GM20000 (cell line): ENCODE data around the gene NIM1K.
"Not testable (repeated sequence)": the region's sequence is repeated elsewhere in the genome, so short reads cannot be mapped to it uniquely, and the experiment has no call there.

Source experiments
- DNase-seq: peaks from one replicate; pipeline ENCODE4 v3.0.0; 2012; ENCODE audit warnings: low spot score
- TF ChIP-seq, protein P1 (sequence below): IDR thresholded peaks from 2 replicates; pipeline ENCODE4 v1.5.1; 2012; ENCODE audit warnings: mild to moderate bottlenecking, control low read depth; ENCODE audit errors: extremely low read depth, missing control alignments

Gene NIM1K

DNA sequence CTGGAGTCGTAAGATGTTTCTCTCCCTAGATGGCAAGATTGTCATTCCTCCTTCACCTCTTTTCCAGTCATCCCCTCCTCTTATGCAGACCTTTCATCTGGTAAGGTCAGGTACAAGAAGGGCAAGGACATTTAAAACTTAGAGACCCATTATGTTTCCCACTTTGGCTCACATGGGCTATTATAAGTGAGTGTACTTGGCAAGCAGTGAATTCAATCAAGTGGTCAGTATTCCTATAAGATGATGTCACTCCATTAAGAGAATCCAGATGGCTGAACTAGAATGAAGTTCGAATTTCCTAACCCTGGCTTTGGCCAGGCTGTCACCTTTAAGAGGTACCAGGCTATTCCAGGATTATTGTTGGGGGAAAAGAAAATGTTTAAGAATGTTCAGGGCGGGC, 39.1 kb upstream of the NIM1K start:
- TF ChIP-seq, protein P1, sequence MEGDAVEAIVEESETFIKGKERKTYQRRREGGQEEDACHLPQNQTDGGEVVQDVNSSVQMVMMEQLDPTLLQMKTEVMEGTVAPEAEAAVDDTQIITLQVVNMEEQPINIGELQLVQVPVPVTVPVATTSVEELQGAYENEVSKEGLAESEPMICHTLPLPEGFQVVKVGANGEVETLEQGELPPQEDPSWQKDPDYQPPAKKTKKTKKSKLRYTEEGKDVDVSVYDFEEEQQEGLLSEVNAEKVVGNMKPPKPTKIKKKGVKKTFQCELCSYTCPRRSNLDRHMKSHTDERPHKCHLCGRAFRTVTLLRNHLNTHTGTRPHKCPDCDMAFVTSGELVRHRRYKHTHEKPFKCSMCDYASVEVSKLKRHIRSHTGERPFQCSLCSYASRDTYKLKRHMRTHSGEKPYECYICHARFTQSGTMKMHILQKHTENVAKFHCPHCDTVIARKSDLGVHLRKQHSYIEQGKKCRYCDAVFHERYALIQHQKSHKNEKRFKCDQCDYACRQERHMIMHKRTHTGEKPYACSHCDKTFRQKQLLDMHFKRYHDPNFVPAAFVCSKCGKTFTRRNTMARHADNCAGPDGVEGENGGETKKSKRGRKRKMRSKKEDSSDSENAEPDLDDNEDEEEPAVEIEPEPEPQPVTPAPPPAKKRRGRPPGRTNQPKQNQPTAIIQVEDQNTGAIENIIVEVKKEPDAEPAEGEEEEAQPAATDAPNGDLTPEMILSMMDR, result no peak
- DNase-seq, result no peak

DNA sequence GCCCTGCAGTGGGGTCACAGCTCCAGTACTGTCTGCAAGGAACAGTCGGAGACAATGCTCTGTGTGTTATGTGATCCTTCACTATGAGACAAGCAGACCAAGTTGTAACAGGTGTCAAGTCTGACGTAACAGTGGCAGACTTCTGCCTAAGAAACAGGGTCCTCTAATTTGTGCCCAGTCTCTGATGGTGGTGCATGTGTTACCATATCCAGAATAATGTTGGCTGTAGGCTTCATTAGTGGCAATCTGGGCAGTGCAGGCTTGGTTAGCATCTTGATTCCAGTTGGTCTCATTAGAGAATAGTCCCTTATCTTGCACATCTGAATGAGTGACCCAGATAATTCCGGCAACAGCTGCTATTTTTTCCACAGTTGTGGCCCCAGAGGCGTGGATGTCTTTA, 37.6 kb upstream of the NIM1K start:
- DNase-seq, result no peak
- TF ChIP-seq, protein P1, result no peak

DNA sequence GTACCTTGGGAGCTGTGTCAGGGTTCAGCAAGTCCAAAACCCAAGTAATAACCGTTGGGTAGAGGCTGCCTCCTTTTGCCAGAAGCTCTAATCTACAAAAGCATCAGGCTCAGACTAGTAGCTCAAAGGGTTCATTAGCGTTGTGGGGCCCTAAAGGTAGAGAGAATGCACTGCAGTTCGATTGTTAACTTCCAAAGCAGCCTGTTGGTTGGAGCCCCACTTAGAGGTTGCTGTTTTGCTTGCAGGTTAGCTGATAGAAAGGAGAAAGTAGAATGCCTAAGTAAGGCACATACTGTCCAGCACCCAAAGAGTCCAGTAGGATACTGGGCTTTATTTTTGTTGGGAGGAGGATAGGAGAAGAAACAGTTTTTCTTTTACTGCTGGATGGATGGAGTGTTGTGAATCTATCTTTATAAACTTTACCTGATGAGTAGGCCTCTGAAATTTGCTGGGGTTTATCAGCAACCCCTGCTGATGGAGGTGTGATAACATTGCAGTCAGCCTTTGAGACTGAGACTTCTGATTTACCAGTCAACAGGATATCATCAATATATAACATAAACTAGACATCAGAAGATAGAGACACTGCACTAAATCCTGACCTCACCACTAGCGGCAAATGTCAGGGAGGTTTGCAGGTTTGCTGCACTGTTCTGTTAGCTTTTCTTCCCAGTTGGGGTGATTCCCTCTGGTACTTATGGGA, 36.5 kb upstream of the NIM1K start:
- DNase-seq, result no peak

DNA sequence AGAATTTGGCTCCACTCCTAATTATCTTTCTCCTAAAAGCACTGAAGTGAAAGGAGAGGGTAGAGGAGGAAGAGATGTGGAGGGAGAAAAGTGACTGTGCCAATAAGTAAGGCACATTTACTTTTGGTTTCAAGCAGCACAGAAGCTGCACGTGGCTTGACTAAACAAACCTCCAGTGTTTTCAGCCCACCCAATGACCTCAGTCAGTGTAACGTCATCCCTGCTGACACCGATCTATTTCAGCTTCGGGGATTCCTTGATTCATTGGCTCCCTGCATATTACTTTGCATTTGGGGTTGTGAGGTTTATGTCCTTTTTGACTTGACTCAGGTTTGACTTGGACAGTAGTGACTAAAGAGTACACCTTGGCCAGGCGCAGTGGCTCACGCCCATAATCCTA, 35.6 kb upstream of the NIM1K start:
- peak; percentile 18 for DNase-seq
- TF ChIP-seq, protein P1, result no peak

More for the DNA sequence above, 36.5 kb upstream of the NIM1K start:
- TF ChIP-seq, protein P1, result no peak

DNA sequence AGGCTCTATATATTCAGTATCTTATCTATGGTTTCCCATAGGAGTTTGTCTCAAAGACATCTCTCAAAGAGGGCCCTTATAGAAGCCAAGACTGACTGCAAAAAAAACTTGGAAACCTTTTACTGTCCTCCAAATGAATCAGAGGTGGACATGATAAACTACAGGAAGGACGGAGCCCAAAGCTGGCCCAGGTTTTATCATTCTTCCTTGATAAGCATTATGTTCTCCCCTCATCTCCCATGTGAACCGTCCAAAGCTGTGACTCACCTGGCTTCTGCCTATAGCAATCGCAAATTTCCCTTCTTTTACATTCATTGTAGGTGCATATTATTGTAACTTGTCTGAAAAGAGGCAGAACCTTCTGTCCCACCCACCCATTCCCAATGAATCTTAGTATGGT, 35.0 kb upstream of the NIM1K start:
- TF ChIP-seq, protein P1, result no peak
- DNase-seq, result no peak

DNA sequence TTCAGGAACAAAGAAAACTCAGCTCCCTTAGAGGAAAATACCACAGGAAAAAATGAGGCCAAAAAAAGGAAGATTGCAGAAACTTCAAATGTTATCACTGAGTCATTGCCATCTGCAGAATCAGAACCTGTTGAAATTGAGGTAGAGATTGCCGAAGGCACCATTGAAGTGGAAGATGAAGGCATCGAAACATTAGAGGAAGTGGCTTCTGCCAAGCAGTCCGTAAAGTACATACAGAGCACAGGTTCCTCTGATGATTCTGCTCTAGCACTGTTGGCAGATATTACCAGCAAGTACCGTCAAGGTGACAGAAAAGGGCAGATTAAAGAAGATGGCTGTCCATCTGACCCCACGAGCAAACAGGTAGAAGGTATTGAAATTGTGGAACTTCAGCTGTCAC, 30.8 kb upstream of the NIM1K start:
- TF ChIP-seq, protein P1, result no peak
- no peak for DNase-seq

DNA sequence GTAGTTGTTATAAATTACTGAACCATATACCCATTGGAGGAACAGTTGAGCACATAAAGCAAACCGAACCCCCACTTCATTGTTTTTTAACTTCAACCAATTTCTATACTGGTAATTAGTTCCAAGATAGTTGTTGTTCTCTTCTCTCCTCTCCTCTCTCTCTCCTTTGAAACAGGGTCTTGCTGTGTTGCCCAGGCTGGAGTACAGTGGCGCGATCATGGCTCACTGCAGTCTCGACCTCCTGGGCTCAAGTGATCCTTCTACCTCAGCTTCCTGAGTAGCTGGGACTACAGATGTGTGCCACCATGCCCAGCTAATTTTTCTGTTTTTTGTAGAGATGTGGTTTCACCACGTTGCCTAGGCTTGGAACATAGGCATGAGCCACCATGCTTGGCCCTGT, 27.2 kb upstream of the NIM1K start:
- DNase-seq, result not testable (repeated sequence)

DNA sequence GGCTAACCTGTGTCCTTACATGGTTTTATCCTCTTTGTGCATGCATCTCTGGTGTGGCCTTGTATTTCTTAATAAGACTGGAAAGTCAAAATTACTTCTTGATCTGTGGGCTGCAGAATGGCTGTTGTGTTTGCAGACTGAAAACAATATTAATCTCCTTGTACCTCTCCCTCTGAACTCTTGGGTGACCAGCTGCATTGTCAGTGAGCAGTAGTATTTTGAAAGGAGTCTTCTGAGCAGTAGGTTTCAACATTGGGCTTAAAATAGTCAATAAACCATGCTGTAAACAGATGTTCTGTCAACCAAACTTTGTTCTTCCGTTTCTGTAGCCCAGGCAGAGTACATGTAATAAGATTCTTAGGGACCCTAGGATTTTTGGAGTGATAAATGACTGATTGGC, 26.7 kb upstream of the NIM1K start:
- DNase-seq, result no peak
- TF ChIP-seq, protein P1, result no peak
